ENCODE measurements around the gene CFDP1.

DNA sequence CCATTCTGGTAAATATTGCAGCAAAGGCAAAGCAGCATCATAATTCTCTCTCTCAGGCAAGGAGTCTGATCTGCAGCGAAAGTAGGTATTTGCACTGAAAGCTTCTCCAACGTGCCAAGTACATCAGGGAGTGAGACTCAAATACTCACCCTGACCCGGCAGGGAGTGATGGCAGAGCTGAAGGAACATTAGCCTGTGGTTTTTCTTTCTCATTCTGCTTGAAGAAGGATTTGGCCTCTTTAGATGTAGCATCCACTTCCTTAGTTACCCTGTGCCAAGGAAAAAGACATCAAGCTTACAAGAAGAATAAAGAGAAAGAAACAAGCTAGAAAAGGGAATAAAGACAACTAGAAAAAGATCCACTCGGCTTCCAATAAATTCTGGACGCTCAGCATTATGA lies 38.4 kb downstream of the CFDP1 start:
- no peak for TF ChIP-seq CTCF (conservative IDR thresholded peaks at IDR 0.05; ENCODE audit: low read depth, low read length)
- no peak for TF ChIP-seq EZH2 (IDR thresholded peaks at IDR 0.05; ENCODE audit: borderline replicate concordance, low read depth, low read length, poor library complexity, severe bottlenecking)
